GM18508 (cell line): ENCODE measurements around the gene WT1.
"Not testable (repeated sequence)": the region's sequence is repeated elsewhere in the genome, so short reads cannot be mapped to it uniquely, and the experiment has no call there.

ENCODE experiments used
- ATAC-seq: cut with Tn5 transposase; IDR thresholded peaks from one replicate; pipeline ENCODE4 v1.9.1; 2021; ENCODE audit warnings: moderate number of reproducible peaks; ENCODE audit not compliant: insufficient read depth, unreplicated experiment

WT1 gene

DNA sequence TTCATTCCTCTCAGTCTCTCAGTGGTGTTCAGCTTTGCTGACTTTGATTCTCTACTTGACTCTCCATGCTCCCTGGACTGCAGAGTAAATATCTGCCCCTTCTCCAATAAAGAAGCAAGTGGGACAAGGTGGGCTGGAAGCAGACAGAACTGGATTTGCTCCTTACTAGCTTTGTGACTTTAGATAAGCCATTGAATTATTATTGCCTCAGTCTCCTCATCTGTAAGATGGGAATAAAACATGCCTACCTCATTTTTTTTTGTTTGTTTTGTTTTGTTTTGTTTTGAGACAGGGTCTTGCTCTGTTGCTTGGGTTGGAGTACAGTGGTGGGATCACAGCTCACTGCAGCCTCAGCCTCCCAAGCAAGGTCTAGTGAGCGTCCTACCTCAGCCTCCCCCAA lies 44.6 kb downstream of the WT1 start:
- no peak for ATAC-seq

DNA sequence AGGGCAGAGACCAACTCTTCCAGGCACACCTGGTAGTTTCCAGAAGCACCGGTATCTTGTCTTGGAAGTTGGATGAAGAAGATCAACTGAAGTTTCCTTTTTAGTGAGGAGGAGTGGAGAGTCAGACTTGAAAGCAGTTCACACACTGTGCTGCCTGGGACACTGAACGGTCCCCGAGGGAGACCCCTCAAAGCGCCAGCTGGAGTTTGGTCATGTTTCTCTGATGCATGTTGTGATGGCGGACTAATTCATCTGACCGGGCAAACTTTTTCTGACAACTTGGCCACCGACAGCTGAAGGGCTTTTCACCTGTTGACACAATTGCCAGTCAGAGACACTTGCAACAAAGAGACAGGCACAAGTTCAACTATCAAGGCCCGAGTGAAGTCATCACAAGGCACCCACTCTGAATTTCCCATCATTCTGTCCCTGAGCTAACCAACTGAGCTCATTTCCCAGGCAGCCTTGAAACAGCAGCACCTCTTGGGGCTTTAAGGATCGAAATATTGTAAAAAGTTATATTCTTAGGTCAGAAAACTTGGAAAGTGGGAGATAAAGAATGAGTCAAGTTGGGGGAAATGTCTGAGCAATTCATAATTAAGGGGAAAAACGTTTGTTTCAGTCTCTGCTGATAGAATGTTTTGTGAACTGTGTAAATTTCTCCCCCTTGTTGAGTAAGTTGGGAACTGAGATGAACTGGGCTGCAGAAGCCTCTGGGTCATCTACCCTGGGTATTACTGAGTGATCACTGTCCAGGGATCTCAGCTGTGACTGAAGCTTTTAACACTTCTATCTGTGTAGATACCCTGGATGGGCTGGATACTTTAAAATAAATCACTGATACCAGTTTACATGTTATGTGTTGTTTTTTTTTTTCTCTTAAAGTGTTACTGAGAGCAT lies 46.2 kb downstream of the WT1 start:
- no peak for ATAC-seq

DNA sequence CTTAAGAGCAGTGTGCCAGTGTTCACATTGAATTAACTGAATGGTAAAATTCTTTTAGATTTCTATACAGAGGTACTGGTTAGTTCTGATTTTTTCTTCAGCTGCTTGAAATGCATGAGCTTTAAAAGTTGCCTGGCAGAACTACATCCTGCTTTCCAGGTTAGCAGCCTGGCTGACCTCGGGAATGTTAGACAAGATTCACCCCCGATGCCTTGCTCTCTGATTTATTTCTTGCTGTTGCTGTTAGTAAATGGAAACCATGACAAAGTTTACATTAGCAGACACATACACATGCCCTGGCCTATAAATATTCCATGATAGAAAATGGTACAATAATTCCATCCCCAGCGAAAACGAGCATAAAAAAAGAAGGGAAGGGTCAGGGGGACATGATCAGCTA lies 47.0 kb downstream of the WT1 start:
- no peak for ATAC-seq

DNA sequence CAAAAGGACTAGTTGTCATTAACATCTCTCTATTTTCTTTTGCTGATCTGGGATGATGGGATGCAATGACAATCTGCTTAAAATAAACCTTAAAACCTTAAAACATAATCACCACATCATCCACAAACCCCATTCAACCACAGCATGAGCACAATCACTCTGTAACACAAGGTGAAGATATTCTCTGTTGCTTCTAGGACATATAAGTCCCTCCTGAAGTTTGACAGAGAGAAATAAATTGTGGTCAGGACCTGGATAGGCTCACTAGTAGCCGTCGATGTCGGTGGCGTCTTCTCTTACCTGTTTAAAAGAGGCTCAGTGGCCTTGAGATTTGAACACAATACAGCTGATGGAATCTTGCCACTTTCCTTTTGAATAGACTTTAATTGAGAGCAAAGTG lies 47.9 kb downstream of the WT1 start:
- no peak for ATAC-seq

DNA sequence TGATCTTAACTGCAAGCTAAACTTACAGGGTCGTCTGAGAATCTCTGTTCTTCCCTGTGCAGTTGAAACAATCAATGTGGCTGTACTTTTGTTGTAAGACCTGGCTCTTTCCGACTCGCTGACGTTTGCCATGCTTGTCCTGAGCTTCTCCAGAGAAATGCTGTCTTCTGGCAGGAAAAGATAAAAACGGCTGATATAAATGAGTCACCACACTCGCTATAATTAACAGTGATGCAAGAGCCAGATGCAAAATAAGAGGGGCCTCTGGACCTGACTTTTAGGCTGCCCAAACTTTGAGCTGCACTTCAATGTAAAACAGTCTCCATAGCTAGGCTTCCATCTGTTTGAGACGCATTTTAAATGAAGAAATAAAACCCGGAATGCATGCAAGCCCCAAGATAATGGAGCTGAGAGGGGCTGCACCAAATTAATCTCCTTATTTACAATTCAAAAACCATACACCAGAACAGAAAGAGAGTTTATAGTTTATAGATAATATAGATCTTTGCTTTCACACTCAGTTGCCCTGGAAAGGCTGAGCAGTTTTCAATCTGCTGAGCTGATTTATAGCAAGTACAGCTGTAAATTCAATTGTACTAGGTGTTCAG lies 48.5 kb downstream of the WT1 start:
- no peak for ATAC-seq

DNA sequence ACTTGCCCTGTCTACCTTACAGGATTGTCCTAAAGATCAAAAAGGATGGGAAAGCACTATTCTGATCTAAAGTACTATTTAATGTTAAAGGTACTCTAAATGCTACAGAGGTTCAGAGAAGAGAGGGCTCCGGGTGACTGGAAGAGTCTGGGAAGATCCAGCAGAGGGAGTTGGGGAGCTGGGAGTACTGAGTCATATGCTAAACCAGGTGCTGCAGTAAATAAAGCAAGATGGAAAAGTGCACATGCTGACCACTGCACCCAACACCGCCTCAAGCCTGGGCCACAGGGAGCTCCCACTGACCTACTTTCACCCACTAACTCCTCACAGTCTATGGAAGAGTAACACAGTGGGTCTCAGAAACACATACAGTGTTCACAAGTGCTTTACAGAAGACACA lies 49.3 kb downstream of the WT1 start:
- ATAC-seq = no peak

DNA sequence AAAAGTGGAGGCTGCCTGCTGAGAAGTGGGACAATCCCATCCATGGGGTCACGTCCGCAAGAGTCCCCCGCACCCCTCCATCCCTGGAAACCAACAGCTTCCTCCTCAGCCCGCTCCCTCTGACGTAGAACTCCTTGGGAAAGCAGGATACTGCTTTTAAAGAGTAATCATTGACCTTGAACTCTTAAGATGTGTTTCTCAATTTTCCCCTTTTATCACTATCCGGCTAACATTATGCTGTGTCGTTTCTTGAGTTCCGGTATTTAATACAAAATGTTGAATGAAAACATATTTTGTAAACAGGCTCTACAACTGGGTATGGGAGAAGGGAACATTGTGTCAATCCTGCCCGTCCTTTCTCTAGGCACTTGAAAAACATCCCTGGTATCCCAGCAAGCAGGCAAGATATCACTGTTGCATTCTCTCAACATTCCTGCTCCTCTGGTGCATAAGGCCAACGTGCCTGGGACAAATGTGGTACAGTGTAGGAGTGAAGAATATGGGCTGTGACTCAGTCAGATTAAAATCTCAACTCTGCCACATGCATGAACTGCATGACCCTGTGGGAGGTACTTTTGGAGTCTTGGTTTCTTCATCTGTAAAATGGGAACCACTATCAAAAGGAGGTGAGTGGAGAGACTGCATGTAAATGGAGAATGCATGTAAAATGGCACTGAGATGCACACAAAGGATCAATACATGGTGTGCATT lies 52.8 kb downstream of the WT1 start:
- no peak for ATAC-seq

DNA sequence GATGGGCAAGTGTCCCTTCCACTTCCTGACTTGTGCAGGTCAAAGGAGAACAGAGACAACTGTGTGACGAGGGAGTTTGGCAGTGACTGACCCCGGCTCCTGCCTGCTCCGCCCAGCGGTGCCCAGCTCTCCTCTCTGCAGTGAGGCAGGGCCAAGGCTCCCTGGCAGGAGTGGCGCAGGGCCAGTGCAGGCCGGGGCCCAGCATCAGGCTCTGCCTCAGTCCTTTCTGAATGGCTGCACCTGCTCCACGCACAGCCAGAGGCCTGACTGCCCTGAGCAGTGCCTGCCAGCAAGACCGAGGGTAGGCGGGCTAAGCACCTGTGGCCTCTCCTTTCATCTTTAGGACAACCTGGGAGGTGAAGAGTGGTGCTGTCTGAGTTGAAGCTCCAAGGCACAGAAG lies 54.2 kb downstream of the WT1 start:
- ATAC-seq = no peak

DNA sequence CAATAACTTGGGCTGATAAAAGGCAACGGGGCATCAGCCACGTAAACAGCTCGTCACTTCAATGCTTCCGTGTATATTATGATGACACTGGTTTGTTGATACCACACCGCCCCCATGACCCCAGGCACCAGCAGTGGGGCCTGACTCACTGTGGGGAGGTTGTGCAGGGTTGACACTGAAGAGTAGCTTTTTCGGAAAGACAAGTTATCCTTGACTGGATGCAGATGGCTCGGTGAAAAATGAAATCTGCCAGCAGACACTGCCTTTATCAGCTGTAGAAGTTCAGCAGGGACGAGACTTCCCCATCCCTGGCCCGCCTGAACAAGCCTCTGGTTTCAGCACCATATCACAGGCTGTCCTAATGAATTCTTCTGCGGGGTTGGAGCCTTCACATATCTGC lies 55.6 kb downstream of the WT1 start:
- ATAC-seq = no peak

DNA sequence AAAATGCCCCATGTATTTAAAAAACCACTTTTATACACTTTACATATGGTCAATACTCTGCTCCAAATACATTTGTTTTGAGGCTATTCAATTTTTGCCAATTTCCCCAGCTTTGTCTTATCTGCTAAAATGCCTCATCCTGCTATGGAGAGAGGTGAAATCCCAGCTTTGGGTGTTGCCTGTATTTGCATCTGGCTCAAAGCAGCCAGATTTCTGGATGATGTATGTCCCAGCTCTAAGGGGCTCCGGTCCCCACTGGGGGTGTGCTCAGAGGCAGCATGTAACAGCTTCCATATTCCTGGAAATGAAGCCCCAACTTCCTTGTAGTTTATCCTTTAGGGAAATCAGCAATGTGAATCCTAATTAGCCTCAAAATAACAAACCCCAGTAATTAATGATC lies 59.5 kb downstream of the WT1 start:
- ATAC-seq = no peak

DNA sequence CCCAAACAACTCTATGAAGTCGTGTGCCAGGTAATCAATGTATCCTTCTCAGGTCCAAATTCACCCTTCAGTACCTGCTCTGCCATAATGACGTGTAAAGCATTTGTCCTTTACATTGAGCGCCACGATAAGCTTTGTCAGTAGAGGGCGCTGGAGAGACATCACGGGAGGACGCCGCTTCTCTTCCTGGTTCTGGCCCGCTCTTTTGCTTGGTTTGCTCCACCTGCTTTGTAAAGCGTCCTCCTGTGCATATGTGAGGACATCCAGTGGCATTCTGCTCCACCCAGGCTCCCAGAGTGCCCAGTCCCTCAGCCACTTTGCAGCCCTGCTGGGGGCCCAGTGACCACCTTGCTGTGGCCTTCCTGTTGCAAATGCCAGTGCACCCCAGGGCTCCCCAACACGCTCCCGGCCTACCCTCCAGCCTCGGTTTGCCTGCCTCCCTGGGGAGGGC lies 61.1 kb downstream of the WT1 start:
- no peak for ATAC-seq

DNA sequence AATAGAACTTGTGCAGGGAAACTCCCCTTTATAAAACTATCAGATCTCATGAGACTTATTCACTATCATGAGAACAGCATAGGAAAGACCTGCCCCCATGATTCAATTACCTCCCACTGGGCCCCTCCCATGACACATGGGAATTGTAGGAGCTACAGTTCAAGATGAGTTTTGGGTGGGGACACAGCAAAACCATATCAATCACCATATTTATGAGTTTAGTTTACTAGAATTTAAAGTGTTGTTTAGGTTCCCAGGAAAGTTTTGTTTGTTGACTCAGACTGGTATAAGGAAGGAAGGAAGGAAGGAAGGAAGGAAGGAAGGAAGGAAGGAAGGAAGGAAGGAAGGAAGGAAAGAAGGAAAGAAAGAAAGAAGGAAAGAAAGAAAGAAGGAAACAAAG lies 65.4 kb downstream of the WT1 start:
- ATAC-seq = not testable (repeated sequence)

DNA sequence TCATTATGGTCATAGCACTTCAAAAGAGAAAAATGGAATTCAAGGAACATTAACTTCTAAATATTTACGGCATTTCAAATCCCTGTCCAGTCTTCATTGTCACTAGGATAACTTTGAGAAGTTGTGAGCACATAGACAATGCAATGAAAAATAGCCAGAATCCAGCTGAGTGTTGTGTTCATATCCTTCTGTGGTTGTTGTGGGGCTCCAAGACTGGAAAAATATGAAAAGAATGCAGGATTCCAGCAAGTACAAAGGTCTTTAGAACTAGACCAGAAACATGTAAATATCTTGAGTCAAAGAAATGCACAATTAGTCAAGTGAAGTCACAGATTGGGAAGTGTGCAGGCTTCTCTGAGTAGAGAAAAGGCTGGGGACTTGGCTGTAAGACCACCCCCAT lies 68.7 kb downstream of the WT1 start:
- no peak for ATAC-seq

DNA sequence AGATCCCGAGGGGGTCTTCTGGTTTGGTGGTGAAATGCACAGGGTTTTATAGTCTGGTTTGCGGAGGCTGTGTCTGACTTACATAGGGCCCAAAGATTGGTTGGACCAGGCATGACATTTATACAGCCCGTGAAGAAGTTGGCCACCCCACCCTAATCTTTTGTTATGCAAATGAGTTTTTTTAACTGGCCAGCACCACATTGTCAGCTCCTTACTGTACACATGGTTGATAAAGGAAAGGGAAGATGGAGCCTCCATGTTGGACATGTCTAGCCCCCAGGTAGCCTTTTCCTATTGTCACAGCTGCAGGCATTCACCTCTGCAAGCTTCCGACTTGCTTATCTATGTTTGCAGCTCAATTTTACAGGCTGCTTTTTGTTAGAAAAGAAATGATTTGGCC lies 70.1 kb downstream of the WT1 start:
- ATAC-seq = no peak

DNA sequence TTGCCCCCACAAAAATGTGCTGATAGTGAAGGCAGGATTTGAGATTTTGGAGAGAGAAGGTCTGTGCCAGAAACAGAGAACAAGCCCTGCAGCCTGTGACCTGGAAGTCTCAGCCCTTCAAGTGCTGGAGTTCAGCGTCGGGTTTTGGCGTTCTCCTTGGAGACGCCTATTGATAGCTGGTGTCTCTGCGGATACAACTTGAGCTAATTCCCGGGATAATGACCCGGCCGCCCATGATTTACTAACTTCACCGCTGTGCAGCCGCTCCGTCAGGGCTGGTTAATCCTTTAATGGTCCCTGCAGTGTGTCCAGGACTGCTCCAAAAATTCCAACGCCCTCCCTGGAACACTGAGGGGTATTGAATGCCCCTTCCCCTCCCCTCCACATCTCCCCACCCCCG lies 76.6 kb downstream of the WT1 start:
- ATAC-seq = no peak

DNA sequence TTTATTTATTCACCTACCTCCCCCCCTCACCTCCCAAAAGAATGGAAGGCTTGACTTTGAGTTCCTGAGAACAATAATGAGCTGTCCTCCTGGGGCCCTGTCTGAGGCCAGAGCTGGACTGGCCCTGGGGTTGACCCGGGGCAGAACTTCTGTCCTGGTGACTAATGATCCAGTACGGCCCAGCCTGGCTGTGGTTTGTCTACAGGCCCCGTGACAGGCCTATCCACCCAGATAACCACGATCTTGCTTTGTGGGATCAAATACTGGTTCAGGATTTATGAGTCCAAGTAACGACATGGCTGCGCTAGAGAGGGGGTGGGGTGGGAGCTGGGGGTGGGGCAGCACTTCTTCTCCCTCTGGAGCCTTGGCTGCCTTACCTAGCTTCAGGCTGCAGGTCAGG lies 81.5 kb downstream of the WT1 start:
- no peak for ATAC-seq

DNA sequence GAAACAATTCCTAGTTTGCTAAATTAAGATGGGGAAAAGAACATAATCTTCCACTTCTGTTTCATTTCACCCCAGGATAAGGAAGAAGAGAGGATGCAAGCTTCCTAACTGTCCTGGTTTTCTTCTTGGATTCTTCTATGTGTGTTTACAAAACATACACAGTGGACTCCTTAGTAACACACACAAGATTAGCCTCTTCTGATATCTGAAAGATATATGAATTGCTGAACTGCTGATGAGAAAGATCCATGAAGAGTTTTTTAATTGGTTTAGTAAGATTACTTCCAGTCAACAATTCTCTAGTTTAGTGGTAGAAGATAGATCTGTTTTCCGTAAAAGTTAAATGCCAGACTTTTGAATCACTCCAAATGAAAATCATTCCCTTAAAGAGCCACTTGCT lies 86.8 kb downstream of the WT1 start:
- ATAC-seq = no peak

DNA sequence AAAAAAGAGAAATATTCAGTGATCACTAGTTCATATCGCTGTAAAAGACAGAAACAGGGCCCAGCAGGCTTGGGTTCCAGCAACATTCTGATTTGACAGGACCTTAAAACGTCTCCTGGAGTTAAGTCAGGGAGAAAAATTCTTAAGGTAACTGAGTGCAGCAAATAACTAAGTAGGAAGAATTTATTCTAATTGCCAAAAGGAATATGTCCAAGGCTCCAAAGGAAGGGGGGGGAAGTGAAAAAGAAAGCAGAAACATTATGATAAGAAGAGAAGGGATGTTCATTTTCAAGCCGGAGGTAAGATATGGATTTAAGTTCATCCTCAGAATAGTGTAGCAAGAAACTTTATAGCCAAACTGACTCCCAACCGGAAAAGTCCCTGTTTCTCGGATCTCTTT lies 90.4 kb downstream of the WT1 start:
- no peak for ATAC-seq

DNA sequence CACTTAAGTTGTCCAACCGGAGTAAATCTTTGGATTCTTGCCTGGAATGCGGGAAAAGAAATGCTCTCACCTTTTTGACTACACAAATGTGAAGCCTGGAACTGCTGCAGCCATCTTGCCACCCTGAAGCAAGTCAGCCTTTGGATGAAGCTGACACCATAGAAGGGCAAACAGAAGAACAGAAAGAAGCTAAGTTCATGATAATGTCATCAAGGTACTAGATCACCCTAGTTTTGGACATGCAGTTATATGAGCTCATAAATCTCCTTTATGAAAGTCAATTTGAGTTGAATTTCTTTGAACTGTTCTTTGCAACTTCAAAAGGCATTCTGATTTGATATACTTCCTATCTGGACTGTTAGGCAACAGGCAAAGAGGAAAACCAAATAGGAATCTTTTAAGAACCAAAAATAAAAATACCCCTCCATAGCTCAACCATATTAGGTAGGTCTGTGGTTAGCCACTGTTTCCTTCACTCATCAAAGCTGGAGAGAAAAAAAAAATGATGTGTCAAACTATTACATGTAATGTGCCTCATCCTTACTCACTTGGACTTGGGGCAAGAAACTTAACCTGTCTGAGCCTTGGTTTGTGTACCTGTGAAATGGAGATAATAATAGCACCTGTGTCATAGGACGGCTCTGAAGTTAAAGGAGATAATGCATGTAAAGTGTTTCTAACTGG lies 91.9 kb downstream of the WT1 start:
- no peak for ATAC-seq

DNA sequence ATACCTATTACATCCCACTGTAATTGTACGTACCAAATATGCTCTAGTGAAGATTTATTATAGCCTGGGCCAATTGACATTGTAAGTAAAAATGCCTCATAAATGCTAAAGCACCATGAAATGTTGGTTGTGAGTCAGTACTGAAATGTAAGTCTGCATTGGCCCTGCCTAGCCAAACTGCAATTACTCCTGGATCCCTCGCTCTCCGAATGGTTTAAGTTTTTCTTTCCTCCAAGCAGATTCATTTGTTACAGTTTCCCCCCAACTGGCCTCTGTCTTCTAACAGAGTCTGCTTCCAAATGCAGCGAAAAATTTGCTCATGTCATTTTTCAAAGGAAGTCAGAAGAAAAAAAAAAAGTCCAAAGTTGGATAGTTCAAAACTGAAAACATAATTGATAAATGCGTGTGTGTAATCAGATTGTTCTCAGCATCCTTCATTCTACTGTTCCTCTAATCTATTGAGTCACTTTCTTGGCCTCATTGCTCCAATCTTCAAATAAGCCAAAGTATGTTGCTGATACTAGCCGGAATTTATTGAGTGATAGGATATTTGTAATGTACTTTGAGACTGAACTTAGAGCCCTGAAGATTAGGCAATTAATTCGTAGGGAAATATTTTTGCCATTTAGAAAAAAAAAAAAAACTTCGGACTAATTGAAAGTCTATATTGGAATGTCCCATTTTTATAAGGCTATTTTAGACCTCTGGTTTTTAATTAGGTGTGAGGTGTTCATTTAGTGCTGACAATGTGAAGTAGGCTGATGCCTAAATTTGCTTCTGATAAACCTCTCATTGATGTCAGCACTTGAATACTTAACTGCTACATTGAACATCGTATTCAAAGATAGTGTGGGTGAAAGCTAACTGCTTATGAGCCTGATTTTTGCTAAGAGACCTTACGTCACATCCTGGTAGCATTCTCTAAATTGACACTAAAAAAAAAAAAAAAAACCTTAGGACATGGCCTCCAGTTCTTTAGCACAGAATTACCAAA lies 93.4 kb downstream of the WT1 start:
- ATAC-seq = no peak
